Smooth muscle cell (in vitro differentiated cells): ENCODE results near the gene IMMP2L. TPM values are rescaled to one million over a fixed set of nuclear protein-coding genes. Genes with fewer than 3 reads are reported as not detected.

ENCODE experiments used
- DNase-seq: peaks from one replicate; lab custom pipeline; 2025; ENCODE audit not compliant: unreplicated experiment; lab: John Stamatoyannopoulos, UW
- H2AFZ ChIP-seq: fragments of 200-600 bp; sonication (generic); 2 replicates; pipeline ENCODE4 v1.6.0; 2016; ENCODE audit warnings: antibody characterized with exemption, low read depth, mild to moderate bottlenecking
- H3F3A ChIP-seq: fragments of 200-600 bp; sonication (generic); 2 replicates; pipeline ENCODE4 v1.6.0; 2017; ENCODE audit warnings: antibody characterized with exemption, low read depth
- H3K27ac ChIP-seq: fragments of 200-600 bp; sonication (generic); 2 replicates; pipeline ENCODE4 v1.5.1; 2016; ENCODE audit warnings: low read depth, mild to moderate bottlenecking
- H3K27me3 ChIP-seq: fragments of 200-600 bp; sonication (generic); 2 replicates; pipeline ENCODE4 v1.6.1; 2016; ENCODE audit warnings: low read depth, mild to moderate bottlenecking
- H3K36me3 ChIP-seq: fragments of 200-600 bp; sonication (generic); 2 replicates; pipeline ENCODE4 v1.5.1; 2016; ENCODE audit warnings: low read depth
- H3K4me1 ChIP-seq: fragments of 200-600 bp; sonication (generic); 2 replicates; pipeline ENCODE4 v1.5.1; 2016; ENCODE audit warnings: low read depth
- H3K4me2 ChIP-seq: fragments of 200-600 bp; sonication (generic); 2 replicates; pipeline ENCODE4 v1.6.0; 2016; ENCODE audit warnings: mild to moderate bottlenecking
- H3K4me3 ChIP-seq: fragments of 200-600 bp; sonication (generic); 2 replicates; pipeline ENCODE4 v1.5.1; 2016; ENCODE audit warnings: mild to moderate bottlenecking
- H3K79me2 ChIP-seq: fragments of 200-600 bp; sonication (generic); 2 replicates; pipeline ENCODE4 v1.6.0; 2016; ENCODE audit warnings: low read depth, mild to moderate bottlenecking
- H3K9ac ChIP-seq: fragments of 200-600 bp; sonication (generic); 2 replicates; pipeline ENCODE4 v1.6.0; 2016; ENCODE audit warnings: low read depth
- H3K9me3 ChIP-seq: fragments of 200-600 bp; sonication (generic); replicated peaks from 2 replicates; pipeline ENCODE4 v1.5.1; 2016; ENCODE audit warnings: low read depth
- H4K20me1 ChIP-seq: fragments of 200-600 bp; sonication (generic); 2 replicates; pipeline ENCODE4 v1.6.0; 2016; ENCODE audit warnings: low read depth
- WGBS: methylation state at CpG from one replicate; pipeline ENCODE4 v1.1.7; 2016; ENCODE audit warnings: low lambda C conversion rate; 5-methylcytosine and 5-hydroxymethylcytosine counted together
- polyA plus RNA-seq: library from polyadenylated mRNA; unstranded; fragments of >200 nt; fragmentation: Nextera tagmentation; extraction: Ambion mirVana; gene quantifications from 2 replicates; pipeline ENCODE4 v1.2.1, GENCODE V29; 2016
- small RNA-seq: library from RNA; depleted of rRNA; stranded (forward); fragments of <200 nt; gene quantifications from one replicate; pipeline ENCODE3, GENCODE V24; 2014
- total RNA-seq: library from RNA; depleted of rRNA; stranded (reverse); fragments of >200 nt; gene quantifications from 2 replicates; pipeline ENCODE4 v1.2.3, GENCODE V29; 2014
- TF ChIP-seq, protein P1 (sequence below): fragments of 200-600 bp; sonication (generic); IDR thresholded peaks from 2 replicates; pipeline ENCODE4 v1.5.1; 2017; ENCODE audit warnings: borderline replicate concordance, mild to moderate bottlenecking, antibody characterized with exemption; ENCODE audit not compliant: insufficient read depth, poor library complexity, severe bottlenecking

IMMP2L gene
- total and polyA plus RNA-seq, 2 experiments from 2014 or later: 10.9 to 11.1 TPM

DNA sequence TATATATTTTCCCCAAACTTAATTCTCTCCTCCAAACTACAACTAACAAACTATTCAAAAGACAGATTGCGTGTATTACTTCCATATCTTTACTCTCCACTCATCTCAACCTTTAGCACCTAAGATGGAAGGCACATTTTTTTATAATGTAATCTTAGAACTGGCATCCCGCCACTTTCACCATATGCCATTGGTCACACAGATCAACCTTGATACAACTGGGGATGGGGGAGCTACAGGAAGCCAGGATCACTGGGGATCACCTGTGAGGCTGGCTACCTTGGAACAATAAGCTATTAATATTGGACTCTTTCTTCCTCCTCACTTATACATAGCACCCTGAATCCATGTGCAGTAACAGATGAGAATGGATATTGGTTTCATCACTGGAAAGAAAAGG lies 941.0 kb downstream of the IMMP2L start:
- Histone ChIP-seq H2AFZ (no peak overlapping the region), H3K9ac (no peak overlapping the region), H3K27ac (no peak overlapping the region), H3K4me1 (no peaks in the 10 kb centered on the region), H3K79me2 (no peaks in the 10 kb centered on the region), H4K20me1 (no peaks in the 10 kb centered on the region), H3K9me3 (no peaks in the 10 kb centered on the region), H3K4me3 (no peak overlapping the region), H3K27me3 (no peaks in the 10 kb centered on the region), H3K4me2 (no peak overlapping the region), H3K36me3 (no peaks in the 10 kb centered on the region), H3F3A (no peaks in the 10 kb centered on the region)
- TF ChIP-seq, protein P1, sequence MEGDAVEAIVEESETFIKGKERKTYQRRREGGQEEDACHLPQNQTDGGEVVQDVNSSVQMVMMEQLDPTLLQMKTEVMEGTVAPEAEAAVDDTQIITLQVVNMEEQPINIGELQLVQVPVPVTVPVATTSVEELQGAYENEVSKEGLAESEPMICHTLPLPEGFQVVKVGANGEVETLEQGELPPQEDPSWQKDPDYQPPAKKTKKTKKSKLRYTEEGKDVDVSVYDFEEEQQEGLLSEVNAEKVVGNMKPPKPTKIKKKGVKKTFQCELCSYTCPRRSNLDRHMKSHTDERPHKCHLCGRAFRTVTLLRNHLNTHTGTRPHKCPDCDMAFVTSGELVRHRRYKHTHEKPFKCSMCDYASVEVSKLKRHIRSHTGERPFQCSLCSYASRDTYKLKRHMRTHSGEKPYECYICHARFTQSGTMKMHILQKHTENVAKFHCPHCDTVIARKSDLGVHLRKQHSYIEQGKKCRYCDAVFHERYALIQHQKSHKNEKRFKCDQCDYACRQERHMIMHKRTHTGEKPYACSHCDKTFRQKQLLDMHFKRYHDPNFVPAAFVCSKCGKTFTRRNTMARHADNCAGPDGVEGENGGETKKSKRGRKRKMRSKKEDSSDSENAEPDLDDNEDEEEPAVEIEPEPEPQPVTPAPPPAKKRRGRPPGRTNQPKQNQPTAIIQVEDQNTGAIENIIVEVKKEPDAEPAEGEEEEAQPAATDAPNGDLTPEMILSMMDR: no peak
- 87% methylated on average over 2 of the region's 2 CpGs for WGBS
- DNase-seq: no peak

DNA sequence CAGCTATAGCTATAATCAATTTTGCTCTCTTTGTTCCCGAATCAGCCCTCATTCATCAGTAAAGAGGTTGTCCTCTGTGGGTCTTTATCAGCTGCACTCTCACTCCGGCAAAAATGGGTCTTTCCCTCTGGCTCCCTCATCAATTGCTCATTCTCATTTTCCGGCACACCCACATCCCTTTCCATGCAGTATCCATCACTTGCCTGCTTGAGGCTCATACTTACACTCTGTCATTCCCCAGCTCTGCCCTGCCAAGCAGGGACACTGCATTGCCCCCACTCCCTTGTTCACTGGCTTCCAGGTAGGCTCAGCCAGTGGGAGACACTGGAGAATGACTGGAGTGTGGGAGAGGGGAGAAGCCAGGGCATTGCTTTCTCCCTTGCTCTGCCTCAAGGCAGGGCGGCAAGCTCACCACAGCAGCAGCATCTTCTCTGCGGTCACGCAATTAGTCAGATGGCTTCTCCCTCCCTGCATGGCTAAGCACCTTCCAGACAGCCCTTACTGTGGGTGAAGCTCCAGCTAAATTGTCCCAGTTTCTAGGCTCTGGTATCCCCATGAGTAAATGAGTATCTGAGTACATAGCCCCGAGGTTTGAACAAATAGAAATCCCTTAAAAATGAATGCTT lies 942.1 kb downstream of the IMMP2L start:
- Histone ChIP-seq H3K9ac (no peak overlapping the region), H3K79me2 (no peaks in the 10 kb centered on the region), H3K27me3 (no peaks in the 10 kb centered on the region), H3K4me1 (no peaks in the 10 kb centered on the region), H3K36me3 (no peaks in the 10 kb centered on the region), H3F3A (no peaks in the 10 kb centered on the region), H2AFZ (no peak overlapping the region), H3K4me3 (no peak overlapping the region), H4K20me1 (no peaks in the 10 kb centered on the region), H3K4me2 (no peak overlapping the region), H3K9me3 (no peaks in the 10 kb centered on the region), H3K27ac (no peak overlapping the region)
- no peak for DNase-seq
- 96% methylated on average over 7 of the region's 7 CpGs for WGBS
- TF ChIP-seq, protein P1: no peak

Small RNA genes within 50 kb of the gene (small RNA-seq; reads per million reads assigned to genes)
- gene AC003989.2: not detected
